WERI-Rb-1 (cell line): ENCODE data around the gene ANHX.

Experiments used
- DNase-seq: peaks from one replicate; pipeline ENCODE4 v3.0.0-alpha.2; 2020
- H3K27ac ChIP-seq: fragments of 250-450 bp; sonication (Bioruptor Pico); 2 replicates; pipeline ENCODE4 v1.5.1; 2020; ENCODE audit warnings: mild to moderate bottlenecking, moderate library complexity
- H3K27me3 ChIP-seq: fragments of 250-450 bp; sonication (Bioruptor Pico); 2 replicates; pipeline ENCODE4 v1.5.1; 2021; ENCODE audit warnings: mild to moderate bottlenecking, low read depth, moderate library complexity; ENCODE audit not compliant: insufficient read depth, severe bottlenecking
- H3K36me3 ChIP-seq: fragments of 250-450 bp; sonication (Bioruptor Pico); 2 replicates; pipeline ENCODE4 v1.5.1; 2020; ENCODE audit warnings: mild to moderate bottlenecking, moderate library complexity
- H3K4me3 ChIP-seq: 2 replicates; pipeline ENCODE4 v1.5.1; 2011; ENCODE audit warnings: low read depth, mild to moderate bottlenecking, control low read depth, low read length
- H3K9me3 ChIP-seq: fragments of 250-450 bp; sonication (Bioruptor Pico); 2 replicates; pipeline ENCODE4 v1.5.1; 2021; ENCODE audit warnings: mild to moderate bottlenecking, moderate library complexity; ENCODE audit not compliant: severe bottlenecking
- TF ChIP-seq, protein P1 (sequence below): IDR thresholded peaks from 2 replicates; pipeline ENCODE4 v1.5.1; 2011; ENCODE audit warnings: low read depth, mild to moderate bottlenecking, control low read depth, inconsistent platforms, low read length

ANHX gene

DNA sequence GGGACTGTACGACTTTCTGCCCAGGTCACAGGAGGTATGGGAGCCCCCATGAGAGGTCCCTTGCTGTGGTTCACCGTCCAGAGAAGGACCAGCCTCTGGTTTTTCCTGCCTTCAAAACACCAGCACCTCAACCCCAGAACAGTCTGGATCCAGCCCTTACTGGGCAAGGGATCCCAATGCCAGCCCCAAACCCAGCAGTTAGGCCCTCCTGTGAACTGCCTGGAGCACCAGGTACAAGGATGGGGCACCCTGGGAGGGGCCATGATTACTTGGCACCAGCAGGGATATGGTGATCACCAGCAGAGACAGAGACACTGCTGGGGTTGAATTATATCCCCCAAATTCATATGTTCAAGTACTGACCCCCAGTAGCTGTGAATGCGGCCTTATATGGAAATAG lies 20.0 kb downstream of the ANHX start:
- Histone ChIP-seq H3K27me3 (peaks cover 22% of the 10 kb centered on the region), H3K27ac (no peak overlapping the region), H3K36me3 (no peaks in the 10 kb centered on the region), H3K9me3 (peaks cover 32% of the 10 kb centered on the region), H3K4me3 (no peak overlapping the region)
- no peak for DNase-seq
- TF ChIP-seq, protein P1, sequence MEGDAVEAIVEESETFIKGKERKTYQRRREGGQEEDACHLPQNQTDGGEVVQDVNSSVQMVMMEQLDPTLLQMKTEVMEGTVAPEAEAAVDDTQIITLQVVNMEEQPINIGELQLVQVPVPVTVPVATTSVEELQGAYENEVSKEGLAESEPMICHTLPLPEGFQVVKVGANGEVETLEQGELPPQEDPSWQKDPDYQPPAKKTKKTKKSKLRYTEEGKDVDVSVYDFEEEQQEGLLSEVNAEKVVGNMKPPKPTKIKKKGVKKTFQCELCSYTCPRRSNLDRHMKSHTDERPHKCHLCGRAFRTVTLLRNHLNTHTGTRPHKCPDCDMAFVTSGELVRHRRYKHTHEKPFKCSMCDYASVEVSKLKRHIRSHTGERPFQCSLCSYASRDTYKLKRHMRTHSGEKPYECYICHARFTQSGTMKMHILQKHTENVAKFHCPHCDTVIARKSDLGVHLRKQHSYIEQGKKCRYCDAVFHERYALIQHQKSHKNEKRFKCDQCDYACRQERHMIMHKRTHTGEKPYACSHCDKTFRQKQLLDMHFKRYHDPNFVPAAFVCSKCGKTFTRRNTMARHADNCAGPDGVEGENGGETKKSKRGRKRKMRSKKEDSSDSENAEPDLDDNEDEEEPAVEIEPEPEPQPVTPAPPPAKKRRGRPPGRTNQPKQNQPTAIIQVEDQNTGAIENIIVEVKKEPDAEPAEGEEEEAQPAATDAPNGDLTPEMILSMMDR, result no peak

DNA sequence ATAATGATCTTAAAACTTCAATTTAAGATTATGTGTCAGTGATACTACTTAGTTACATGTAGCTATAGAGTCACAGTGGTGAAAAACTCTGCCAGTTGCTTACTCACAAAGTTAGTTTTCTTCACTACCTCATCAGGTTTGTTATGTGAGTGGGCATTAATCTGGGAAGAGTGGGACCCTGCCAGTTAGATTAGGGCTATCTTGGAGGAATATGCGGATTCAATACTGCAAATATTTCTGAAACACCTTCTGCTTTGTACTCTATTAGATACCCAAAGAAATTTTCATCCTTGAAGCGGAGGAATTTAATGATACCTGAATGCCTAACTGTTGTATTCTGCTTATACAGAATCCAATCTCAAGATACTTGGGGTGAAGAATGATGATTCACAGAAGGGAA lies 29.3 kb downstream of the ANHX start:
- DNase-seq, result no peak
- H3K36me3 ChIP-seq, result peaks cover 33% of the 10 kb centered on the region
- no peaks in the 10 kb centered on the region for H3K27me3 ChIP-seq
- peaks cover 57% of the 10 kb centered on the region for H3K9me3 ChIP-seq
- no peak overlapping the region for H3K4me3 ChIP-seq
- H3K27ac ChIP-seq, result no peak overlapping the region
- TF ChIP-seq, protein P1, result no peak

DNA sequence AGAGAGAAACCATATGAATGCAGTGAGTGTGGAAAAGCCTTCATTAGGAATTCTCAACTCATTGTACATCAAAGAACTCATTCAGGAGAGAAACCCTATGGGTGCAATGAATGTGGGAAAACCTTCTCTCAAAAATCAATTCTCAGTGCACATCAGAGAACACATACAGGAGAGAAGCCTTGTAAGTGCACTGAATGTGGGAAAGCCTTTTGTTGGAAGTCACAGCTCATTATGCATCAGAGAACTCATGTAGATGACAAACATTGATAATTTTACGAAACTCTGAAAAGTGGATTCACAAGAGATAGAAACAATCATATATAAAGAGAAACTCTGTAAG lies 31.4 kb downstream of the ANHX start:
- TF ChIP-seq, protein P1, result no peak

DNA sequence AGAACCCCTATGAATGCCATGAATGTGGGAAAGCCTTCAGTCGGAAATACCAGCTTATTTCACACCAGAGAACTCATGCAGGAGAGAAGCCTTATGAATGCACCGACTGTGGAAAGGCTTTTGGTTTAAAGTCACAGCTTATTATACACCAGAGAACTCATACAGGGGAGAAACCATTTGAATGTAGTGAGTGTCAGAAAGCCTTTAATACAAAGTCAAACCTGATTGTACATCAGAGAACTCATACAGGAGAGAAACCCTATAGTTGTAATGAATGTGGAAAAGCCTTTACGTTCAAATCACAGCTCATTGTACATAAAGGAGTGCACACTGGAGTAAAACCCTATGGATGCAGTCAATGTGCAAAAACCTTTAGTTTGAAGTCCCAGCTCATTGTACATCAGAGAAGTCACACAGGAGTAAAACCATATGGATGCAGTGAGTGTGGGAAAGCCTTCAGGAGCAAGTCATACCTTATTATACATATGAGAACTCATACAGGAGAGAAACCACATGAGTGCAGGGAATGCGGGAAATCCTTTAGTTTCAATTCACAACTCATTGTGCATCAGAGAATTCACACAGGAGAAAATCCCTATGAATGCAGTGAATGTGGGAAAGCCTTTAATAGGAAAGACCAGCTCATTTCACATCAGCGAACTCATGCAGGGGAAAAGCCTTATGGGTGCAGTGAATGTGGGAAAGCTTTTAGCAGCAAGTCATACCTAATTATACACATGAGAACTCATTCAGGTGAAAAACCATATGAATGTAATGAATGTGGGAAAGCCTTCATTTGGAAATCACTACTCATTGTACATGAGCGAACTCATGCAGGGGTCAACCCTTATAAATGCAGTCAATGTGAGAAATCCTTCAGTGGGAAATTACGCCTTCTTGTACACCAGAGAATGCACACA lies 32.1 kb downstream of the ANHX start:
- TF ChIP-seq, protein P1, result no peak
- Histone ChIP-seq H3K9me3 (peaks cover 65% of the 10 kb centered on the region), H3K27me3 (no peaks in the 10 kb centered on the region), H3K4me3 (no peak overlapping the region), H3K36me3 (peaks cover 46% of the 10 kb centered on the region), H3K27ac (no peak overlapping the region)
- DNase-seq, result no peak

More for the DNA sequence above, 31.4 kb downstream of the ANHX start:
- Histone ChIP-seq H3K36me3 (peaks cover 46% of the 10 kb centered on the region), H3K9me3 (peaks cover 65% of the 10 kb centered on the region), H3K27ac (no peak overlapping the region), H3K27me3 (no peaks in the 10 kb centered on the region), H3K4me3 (no peak overlapping the region)
- DNase-seq, result no peak

DNA sequence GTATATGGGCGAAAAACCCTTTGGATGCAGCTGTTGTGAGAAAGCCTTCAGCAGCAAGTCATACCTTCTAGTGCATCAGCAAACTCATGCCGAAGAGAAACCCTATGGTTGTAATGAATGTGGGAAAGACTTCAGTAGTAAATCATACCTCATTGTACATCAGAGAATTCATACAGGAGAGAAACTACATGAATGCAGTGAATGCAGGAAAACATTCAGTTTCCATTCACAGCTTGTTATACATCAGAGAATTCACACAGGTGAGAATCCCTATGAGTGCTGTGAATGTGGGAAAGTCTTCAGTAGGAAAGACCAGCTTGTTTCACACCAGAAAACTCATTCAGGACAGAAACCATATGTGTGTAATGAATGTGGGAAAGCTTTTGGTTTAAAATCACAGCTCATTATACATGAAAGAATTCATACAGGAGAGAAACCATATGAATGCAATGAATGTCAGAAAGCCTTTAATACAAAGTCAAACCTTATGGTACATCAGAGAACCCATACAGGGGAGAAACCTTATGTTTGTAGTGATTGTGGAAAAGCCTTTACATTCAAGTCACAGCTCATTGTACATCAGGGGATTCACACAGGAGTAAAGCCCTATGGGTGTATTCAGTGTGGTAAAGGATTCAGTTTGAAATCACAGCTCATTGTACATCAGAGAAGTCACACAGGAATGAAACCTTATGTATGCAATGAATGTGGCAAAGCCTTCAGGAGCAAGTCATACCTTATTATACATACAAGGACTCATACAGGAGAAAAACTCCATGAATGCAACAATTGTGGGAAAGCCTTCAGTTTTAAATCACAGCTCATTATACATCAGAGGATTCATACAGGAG lies 33.0 kb downstream of the ANHX start:
- Histone ChIP-seq H3K27me3 (no peaks in the 10 kb centered on the region), H3K9me3 (peaks cover 65% of the 10 kb centered on the region), H3K27ac (no peak overlapping the region), H3K36me3 (peaks cover 46% of the 10 kb centered on the region), H3K4me3 (no peak overlapping the region)
- DNase-seq, result no peak
- TF ChIP-seq, protein P1, result no peak
